NCI-H82 (cell line): ENCODE data around the gene AFMID.
A peak's percentile ranks its signal among the peaks of the same experiment; 100 is the strongest.
"Not testable (repeated sequence)": the region's sequence is repeated elsewhere in the genome, so short reads cannot be mapped to it uniquely, and the experiment has no call there.

ENCODE experiments used
- DNase-seq: peaks from one replicate; lab custom pipeline; 2025; lab: John Stamatoyannopoulos, UW

Gene AFMID

DNA sequence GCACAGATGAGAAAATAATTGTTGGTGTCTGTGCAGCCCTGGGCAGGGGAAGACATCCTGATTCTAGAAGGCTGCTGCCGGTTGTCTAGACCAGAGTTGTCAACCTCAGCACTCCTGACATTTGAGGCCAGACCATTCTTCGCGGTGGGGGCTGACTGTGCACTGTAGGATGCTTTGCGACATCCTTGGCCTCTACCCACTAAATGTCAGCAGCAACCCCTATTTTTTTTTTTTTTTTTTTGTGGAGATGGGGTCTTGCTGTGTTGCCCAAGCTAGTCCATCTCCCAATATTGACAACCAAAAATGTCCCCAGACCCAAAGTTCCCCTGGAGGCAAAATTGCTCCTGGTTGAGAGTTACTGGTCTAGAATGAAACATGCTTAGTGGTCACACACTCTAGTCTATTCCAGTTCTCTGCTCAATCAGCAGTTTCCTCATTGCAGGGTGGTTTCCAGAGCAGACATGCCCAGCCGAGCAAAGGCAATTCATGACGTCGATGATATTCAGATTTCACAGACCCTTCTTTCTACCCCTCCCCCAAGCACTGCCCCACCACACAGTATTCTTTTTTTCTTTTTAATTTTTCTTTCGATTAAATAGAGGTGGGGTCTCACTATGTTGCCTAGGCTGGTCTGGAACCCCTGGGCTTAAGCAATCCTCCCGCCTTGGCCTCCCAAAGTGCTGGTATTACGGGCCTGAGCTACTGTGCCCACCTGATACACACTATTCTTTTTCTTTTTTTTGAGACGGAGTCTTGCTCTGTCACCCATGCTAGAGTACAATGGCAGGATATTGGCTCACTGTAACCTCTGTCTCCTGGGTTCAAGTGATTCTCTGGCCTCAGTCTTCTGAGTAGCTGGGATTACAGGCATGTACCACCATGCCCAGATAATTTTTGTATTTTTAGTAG lies 32.0 kb upstream of the AFMID start:
- DNase-seq, result no peak

DNA sequence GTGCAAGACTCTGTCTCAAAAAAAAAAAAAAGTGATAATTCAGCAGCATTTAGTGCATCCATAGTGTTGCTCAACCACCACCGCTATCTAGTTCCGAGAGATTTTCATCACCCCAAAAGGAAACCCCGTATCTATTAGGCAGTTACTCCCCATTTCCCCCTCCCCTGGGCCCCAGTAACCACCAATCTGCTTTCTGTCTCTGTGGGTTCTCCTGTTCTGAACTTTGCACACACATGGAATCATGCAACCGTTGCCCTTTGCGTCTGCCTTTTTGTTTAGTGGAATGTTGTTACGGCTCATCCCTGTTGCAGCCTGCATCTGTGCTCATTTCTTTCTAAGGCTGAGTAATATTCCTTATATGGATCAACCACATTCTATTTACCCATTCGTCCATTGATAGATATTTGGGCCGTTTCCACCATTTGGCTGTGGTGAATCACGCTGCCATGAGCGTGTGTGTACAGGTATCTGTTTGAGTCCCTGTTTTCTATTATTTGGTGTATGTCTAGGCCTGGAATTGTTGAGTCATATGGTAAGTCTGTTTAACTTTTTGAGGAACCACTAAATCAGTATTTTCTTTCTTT lies 27.5 kb upstream of the AFMID start:
- DNase-seq, result no peak

DNA sequence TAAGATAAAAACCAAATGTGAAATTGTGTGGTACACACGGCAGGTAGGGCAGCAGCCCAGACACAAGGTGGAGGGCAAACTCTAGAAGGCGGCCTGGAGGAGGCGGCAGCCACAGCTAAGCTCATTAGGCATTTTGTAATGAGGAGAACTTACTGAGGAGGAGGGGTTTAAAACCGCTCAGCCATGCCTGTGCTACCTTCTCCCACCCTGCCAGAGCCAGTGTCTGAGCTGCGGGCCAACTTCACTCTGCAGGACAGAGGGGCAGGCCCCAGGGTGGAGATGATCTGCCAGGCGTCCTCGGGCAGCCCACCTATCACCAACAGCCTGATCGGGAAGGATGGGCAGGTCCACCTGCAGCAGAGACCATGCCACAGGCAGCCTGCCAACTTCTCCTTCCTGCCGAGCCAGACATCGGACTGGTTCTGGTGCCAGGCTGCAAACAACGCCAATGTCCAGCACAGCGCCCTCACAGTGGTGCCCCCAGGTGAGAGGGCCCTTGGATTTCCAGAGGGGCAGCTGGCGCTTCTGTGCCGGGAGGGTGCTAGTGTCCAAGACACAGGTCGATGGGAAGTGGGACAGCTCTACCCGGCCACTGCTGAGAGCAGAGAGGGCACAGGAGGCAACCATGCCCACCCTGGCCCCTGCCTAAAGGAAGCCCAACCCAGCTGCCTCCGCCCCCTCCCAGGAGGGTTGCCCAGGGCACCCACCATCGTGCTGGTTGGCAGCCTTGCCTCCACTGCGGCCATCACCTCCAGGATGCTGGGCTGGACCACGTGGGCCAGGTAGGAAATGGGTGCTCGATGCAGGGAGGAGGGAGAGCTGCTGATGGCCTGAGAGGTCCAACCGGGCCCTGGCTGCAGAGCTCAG lies 23.0 kb upstream of the AFMID start:
- peak; percentile 53 for DNase-seq

DNA sequence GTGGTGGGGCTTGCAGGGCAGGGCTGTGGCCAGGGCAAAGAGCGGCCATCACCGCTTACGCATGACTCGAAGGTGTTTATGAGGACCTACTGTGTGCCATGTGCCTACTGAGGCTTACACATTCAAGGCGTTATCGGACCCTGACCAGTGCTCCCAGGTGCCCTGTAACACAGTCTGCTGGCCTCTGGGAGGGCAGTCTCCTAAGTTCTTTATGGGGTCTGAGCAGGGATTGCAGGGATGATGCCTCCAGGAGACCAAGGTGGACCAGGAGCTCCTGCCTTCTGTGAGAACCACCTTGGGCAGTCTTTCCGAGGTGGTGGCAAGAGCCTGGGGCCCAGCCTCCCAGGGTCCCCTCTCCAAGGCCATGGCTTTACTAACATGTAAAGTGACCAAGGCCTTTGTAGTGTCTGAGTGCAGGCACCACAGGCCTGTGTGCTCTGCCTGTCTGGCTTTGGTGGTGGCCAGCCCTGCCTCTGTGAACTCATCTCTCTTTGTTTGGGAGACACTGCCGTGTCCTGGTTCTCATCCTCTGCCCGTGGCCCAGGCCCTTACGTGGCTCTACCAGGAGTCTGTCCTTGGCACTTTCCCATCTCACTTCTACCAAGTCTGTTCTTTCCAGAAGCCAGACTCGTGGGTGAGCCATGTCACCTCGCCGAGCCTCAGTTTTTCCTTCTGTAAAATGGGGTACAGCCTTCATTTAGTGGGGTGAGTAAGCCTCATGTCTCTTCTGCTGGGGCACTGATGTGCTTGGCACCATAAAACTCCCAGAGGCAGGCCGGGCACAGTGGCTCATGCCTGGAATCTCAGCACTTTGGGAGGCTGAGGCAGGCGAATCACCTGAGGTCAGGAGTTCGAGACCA lies 22.2 kb upstream of the AFMID start:
- DNase-seq, result no peak

DNA sequence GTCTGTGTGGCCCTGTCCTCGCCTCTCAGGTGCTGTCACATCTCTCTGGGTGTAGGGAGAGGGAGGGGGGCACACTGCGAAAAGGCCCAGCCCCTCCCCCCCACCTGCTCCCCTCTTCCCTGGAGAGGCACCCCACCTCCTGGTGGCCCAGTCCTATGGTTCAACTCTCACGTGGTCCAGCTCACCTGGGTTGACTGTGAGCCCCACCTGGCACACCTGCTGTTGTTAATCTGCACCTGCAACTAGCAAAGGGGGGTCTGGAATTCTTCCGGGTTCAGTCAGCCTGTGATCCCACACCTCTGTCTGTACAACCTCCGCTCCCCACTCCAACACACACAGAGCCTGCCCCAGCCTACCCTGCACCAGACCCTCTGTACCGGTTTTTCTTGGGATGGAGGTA lies 20.7 kb upstream of the AFMID start:
- no peak for DNase-seq

DNA sequence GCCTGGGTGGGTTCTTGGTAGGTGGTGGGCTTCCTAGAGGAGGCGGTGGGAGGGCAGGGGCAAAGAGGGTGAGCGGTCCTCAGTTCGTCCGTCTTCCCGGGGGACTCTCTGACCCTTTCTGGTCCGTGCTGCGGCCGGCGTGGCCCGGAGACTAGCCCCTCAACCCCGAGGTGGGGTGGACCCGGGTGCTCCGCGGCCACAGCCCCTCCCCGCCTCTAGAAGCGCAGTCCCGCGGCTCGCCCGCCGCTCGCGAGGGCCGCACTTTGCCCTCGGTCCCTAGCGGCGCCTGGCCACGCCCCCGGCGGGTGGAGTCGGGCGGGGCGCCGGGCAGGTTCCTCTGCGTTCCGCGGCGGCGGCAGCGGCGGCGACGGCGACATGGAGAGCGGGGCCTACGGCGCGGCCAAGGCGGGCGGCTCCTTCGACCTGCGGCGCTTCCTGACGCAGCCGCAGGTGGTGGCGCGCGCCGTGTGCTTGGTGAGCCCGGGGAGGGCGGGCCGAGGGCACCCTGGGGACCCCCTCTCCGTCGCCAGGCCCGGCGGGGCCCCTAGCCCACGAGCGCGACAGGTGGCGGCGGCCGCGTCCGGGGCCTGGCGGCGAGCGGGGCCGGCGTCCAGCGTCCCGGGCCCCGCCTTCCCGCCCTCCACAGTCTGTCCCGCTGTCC lies 18.8 kb upstream of the AFMID start, which contains the start of gene SYNGR2:
Gene SYNGR2, plus strand, starts transcription at position 340 of the 661 bp plus-strand sequence. Its CDS starts 36 bp downstream, at position 376.
- DNase-seq, result peak; percentile 91

DNA sequence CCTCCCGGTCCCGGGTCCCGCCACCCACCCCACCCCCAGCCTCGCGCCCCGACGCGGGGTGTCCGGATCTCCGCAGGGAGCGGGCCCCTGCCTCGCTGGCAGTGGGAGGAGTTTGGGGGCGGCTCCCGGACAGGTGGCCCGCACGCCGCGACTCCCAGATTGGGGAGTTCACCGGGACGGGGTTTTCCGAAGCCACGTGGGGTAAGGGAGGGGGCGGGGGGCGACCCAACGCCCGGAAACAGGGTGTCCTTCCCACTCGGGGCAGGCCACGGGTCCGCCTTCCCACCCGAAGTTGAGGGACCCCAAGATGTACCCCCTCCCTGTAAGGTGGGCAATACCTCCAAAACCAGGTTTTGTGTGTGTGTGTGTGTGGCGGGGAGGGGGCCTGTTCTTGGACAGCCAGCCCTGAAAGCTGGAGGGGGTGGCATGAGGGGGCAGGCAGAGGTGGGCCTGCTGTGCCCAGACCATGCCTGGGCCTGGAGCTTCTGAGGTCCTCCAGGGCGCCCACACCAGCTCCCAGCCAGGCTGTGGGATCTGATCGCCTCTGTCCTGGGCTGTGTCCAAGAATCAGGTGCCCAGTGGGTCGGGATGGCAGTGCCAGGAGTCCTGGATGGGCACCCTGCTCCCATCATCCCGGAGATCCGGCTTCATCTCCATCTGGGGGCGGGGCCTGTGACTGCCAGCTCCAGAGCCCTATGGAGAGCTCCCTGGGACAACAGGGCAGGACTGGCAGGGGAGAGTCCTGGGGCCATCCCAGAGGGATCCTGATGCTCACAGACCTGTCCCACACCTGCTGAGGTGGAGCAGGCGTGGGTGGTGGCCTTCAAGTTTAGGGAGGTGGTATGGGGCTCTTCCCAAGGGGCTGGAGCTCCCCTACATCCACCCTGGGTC lies 18.0 kb upstream of the AFMID start:
- peak; percentile 68 for DNase-seq

DNA sequence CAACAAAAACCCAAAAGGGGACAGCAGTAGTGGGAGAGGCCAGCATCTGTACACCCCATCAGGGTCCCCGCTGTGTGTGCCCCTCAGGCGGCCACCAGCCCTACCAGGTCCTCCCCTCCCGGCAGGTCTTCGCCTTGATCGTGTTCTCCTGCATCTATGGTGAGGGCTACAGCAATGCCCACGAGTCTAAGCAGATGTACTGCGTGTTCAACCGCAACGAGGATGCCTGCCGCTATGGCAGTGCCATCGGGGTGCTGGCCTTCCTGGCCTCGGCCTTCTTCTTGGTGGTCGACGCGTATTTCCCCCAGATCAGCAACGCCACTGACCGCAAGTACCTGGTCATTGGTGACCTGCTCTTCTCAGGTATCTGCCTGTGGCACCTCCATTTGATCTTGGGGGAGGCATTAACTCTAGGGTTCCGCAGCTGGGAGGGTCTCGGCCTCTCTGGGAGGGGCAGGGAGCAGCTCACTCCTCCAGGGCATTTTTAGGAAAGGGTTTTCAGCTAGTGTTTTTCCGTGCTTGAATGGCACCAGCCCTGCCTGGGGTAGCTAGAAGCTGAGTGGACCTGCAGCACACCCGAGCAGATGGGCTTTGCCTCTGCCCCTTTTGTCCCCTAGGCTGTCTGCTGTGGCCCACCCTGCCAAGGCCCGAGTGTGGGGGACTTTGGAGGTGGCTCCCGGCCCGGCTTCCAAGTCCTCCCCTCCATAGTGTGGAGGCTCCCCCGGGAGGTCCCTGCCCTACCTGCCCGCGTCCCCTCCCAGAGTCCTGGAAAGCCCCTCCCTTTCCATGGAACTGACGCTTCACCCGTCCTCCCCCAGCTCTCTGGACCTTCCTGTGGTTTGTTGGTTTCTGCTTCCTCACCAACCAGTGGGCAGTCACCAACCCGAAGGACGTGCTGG lies 16.2 kb upstream of the AFMID start:
- no peak for DNase-seq

DNA sequence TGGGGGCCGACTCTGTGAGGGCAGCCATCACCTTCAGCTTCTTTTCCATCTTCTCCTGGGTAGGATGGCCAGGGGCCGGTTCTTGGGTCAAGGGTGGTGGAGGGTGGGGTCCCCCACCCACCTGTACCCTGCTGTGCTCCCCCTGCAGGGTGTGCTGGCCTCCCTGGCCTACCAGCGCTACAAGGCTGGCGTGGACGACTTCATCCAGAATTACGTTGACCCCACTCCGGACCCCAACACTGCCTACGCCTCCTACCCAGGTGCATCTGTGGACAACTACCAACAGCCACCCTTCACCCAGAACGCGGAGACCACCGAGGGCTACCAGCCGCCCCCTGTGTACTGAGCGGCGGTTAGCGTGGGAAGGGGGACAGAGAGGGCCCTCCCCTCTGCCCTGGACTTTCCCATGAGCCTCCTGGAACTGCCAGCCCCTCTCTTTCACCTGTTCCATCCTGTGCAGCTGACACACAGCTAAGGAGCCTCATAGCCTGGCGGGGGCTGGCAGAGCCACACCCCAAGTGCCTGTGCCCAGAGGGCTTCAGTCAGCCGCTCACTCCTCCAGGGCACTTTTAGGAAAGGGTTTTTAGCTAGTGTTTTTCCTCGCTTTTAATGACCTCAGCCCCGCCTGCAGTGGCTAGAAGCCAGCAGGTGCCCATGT lies 15.4 kb upstream of the AFMID start:
- not testable (repeated sequence) for DNase-seq

DNA sequence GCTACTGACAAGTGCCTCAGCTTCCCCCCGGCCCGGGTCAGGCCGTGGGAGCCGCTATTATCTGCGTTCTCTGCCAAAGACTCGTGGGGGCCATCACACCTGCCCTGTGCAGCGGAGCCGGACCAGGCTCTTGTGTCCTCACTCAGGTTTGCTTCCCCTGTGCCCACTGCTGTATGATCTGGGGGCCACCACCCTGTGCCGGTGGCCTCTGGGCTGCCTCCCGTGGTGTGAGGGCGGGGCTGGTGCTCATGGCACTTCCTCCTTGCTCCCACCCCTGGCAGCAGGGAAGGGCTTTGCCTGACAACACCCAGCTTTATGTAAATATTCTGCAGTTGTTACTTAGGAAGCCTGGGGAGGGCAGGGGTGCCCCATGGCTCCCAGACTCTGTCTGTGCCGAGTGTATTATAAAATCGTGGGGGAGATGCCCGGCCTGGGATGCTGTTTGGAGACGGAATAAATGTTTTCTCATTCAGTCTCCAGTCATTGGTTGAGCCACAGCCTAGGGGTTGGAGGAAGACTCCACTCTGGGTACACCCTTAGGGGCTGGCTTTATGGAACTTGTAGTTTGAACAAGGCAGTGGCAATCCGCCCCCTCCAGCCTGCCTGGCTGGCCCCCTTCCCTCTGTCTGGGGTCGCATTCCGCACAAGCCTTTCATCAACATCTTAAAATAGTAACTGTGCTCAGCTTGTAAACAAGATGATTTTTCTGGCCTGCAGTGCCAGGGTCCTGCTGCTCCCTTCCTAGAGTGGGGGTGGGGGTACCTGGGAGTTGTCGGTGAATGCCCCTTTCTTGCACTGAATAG lies 14.7 kb upstream of the AFMID start:
- DNase-seq, result no peak

DNA sequence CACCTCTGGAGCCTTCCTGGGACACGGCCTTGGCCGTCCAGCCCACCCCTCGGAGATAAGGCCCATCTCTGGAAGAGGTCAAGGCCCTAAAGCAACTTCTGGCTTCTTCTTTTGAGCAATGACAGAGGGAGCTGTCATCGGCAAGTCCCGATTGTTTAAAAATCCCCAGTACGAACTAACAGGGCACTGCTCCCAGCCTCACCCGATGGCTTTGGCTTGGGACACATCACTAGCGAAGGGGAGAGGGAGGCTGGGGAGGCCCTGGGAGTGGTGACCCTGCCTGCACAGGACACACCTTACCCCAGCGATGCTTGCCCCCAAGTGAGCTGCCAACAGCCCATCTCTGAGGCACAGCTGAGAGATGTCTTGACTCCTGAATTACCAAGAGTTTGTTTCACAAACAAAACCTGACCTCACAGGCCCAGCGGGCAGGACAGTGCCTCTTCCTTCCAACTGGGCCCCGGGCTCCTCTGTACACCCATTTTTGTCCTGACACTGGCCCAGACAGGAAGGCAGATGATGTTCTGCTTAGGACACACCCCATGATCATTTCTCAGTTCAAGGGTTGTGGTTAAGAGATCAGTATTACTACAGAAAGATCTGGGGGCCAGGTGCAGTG lies 14.0 kb upstream of the AFMID start:
- no peak for DNase-seq

DNA sequence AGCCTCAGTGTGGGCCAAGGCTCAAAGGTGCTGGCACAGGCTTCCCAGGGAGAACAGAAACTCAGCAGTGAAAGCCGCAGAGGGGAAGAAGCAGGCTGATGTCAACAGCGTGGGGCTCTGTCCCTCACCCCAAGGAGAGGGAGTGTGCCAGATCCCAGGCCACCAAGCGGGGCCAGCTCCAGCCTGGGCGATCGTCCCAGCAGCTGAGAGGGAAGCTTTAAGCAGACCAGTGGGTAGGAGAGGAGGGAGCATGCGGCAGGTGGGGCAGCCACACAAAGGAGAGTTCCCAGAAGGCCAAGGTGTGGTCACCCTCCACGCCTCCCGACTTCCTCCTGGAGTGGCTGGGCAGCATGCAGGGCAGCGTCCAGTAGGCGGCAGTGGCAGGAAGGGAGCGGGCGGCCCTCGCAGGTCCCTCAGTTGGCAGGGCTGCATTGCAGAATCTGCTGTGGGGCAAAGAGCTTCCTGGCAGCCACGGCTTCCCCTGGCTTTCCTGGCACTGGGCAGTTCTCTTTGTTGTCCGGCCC lies 12.8 kb upstream of the AFMID start:
- no peak for DNase-seq

DNA sequence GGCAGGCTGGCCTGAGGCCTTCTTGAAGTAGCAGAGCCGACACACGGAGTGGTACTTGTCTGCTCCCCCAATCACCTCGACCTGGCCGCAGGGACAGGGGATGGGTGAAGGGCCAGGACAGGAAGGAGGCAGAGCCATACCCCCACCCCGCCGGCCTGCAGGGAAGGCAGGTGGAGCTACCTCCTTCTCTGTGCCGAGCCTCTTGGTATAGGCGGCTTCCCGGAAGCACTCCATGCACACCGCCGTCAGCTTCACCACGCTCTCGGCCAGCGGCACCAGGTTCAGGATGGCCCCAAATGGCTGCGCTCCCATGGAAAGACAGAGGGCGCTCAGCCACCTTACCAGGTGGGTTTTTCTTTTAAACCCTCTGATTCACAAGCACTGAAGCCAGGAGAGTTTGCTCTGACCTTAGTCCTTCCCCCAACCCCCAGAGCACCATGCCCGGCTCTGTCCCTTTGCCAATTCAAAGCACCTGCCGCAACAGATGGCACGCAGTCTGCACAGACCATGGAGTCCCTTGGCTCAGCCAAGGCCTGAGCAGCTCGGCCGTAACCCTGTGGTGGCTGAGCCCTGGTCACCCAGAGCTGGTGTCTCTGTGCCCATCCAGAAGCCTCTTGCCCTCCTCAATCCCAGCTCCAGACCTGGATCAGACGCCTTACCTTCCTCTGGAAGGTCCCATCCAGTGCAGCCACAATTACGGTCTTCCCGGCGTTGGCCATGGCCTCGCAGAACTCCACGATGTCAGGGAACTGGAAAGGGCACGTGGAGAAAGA lies 12.1 kb upstream of the AFMID start:
- no peak for DNase-seq

DNA sequence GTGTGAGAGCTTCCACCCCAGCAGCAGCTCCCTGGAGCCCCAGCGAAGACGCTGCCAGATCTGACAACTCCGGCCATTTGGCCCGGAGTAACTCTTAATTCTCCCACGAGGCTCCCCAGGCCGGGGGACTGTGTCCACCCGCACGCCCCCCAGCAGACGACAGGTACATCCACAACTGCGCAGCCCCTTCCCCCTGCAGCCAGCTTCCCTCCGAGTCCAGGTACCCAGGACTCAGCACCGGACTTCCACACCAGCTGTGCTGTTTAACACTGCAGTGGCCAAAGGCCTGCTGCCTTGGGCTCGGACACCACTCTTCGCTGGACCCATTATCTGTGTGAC lies 11.6 kb upstream of the AFMID start:
- no peak for DNase-seq

DNA sequence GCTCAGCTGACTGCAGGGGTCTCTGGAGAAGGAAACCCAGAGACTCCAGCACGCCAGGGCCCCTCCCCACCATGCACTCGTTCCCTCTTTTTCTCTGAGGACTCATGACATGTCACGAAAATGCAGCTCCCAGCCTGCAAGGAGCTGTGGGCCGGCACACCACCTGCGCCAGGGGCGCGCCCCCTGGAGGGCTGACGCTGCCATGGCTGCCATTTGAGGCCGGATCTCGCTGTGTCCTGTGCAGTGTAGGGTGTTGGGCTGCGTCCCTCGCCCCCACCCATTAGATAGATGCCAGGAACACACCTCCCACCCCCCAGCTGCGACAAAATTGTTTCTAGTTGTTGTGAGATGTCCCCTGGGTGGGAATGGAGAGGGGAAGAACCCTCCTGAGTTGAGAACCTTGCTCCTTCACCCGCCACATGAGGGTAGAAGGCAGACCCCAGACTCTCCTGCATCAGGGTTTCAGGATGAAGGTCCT lies 10.6 kb upstream of the AFMID start:
- DNase-seq, result peak; percentile 74

DNA sequence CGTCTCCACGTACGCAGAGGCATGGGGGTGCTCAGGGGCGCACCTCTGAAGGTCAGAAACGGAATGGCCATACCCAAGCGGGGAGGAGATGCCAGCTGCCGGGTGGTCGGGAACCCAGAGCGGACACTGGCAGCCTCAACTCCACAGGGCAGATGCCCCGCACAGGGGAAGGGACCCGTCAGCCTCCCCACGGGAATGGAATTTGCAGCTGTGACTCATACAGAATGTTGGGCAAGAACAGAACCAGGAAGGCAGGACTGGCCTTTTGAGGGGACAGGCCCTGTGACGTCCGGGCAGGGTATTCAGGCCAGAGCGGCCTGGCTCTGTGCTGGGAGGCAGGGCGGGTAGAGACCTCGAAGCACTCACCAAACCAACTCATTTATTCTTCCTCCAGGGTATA lies 7.8 kb upstream of the AFMID start:
- no peak for DNase-seq
